ENCODE measurements around the gene SLC49A4.

Gene SLC49A4

DNA sequence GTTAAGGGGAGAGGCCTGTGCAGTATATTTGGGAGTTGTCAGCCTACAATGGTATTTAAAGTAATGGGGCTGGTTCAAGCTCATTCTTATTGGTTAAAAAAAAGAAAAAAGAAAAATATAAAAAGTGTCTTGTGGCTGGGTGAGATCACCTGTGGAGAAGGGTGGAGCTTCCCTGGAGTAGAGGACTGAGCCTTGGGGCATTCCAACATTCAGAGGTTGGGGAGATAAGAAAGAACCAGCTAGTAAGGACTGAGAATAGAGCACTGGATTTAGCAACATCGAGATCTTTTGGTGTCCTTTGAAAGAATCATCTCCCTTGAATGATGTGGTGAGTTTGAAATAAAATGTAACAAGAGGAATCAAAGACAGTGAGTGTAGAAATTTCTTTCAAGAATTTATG, 5.2 kb downstream of the SLC49A4 start:
- TF ChIP-seq, protein P1, sequence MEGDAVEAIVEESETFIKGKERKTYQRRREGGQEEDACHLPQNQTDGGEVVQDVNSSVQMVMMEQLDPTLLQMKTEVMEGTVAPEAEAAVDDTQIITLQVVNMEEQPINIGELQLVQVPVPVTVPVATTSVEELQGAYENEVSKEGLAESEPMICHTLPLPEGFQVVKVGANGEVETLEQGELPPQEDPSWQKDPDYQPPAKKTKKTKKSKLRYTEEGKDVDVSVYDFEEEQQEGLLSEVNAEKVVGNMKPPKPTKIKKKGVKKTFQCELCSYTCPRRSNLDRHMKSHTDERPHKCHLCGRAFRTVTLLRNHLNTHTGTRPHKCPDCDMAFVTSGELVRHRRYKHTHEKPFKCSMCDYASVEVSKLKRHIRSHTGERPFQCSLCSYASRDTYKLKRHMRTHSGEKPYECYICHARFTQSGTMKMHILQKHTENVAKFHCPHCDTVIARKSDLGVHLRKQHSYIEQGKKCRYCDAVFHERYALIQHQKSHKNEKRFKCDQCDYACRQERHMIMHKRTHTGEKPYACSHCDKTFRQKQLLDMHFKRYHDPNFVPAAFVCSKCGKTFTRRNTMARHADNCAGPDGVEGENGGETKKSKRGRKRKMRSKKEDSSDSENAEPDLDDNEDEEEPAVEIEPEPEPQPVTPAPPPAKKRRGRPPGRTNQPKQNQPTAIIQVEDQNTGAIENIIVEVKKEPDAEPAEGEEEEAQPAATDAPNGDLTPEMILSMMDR (conservative IDR thresholded peaks at IDR 0.05) = no peak
- H3K27ac ChIP-seq = no peak overlapping the region

DNA sequence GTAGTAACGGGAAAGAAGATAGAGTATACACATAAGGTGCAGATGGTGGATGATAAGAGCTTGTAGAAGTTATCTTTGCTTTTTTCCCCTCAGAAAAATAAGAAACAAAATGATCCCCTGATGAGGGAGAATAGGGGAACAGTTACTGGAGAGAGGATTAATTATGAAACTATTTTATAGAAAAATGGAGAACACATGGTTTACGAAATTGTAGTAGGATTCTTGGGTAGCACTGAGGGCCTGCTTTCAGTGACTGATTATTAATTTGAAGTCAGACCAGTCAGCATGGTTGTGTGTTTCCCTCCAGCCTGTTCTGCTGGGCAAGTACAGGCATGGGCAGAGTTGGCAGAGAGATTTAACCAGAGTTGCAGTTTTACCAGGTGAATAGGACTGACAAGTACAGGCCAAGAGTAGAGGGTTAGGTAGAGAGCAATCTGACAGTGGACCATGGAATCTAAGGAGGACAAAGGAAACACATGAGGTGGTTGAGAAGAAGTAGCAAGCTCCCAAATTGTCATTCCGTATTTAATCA, 5.9 kb downstream of the SLC49A4 start:
- H3K27ac ChIP-seq = no peak overlapping the region
- TF ChIP-seq, protein P1 (conservative IDR thresholded peaks at IDR 0.05) = no peak

- no peak overlapping the region for H3K27ac ChIP-seq
- TF ChIP-seq, protein P1 (conservative IDR thresholded peaks at IDR 0.05) = no peak
These were observed 7.5 kb downstream of the SLC49A4 start for GRCh38 chr3:122802323-122802722.

- TF ChIP-seq, protein P1 (conservative IDR thresholded peaks at IDR 0.05) = no peak
These were observed 9.1 kb downstream of the SLC49A4 start for GRCh38 chr3:122803977-122804376.

GRCh38 chr3:122810734-122811133, 15.9 kb downstream of the SLC49A4 start:
- TF ChIP-seq, protein P1 (conservative IDR thresholded peaks at IDR 0.05) = no peak

More at GRCh38 chr3:122803977-122804376, 9.1 kb downstream of the SLC49A4 start:
- H3K27ac ChIP-seq = no peak overlapping the region

DNA sequence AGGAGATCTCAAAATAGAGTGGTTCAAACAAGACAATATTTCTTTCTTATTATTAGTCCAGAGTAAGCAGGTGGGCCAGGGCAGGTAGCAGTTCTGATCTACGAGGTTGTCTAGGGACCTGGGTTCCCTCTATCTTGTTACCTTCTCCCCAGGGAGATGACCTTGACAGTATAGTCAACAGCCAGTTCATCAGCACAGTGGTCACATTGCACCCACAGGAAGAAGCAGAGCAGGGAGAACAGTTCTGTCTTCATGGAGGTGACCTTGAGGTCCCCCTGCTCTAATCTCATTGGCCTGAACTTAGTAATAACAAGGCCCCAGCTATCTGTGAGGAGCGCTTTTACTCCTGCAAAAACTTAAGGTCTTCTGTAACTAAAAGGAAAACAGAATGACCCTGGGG, 21.7 kb downstream of the SLC49A4 start:
- TF ChIP-seq, protein P1 (conservative IDR thresholded peaks at IDR 0.05) = no peak
- H3K27ac ChIP-seq = no peak overlapping the region

More at GRCh38 chr3:122810734-122811133, 15.9 kb downstream of the SLC49A4 start:
- no peak overlapping the region for H3K27ac ChIP-seq

DNA sequence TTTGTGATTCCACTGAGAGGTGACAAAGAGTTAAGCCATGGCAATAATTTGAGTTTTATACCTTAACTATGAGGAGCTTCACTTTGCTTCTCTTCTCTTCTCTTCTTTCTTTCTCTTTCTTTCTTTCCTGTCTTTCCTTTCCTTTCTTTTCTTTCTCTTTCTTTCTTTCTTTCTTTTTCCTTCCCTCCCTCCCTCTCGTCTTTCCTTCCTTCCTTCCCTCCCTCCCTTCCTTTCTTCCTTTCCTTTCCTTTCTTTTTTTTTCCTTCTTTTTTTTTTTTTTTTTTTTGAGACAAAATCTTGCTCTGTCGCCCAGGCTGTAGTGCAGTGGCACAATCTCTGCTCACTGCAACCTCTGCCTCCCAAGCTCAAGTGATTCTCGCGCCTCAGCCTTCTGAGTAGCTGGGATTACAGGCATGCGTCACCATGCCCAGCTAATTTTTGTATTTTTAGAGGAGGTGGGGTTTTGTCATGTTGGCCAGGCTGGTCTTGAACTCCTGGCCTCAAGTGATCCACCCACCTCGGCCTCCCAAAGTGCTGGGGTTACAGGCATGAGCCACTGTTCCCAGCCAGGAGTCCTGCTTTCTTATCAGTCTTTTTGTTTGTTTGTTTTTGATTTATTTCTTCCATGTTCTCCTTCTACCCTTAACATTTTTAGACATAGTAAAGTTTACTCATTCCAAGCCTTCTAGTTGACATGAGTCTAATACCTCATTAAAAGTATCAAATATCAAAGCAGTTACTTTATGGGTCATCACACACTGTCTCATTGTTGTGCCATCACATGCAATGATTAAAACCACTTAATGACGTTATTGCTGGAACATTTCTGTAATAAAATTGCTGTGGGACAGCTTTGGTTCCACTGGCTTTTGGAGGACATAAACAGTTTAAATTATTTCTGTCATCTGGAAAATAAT, 29.9 kb downstream of the SLC49A4 start:
- no peak overlapping the region for H3K27ac ChIP-seq
- TF ChIP-seq, protein P1 (conservative IDR thresholded peaks at IDR 0.05) = no peak

Data from VCaP (cell line).